IMR-90 (cell line): ENCODE data around the gene PLD1. TPM values are rescaled to one million over a fixed set of nuclear protein-coding genes. Genes with fewer than 3 reads are reported as not detected.

ENCODE experiments used
- ATAC-seq: fragments of 200-7000 bp; cut with Tn5 transposase; 2 replicates; pipeline ENCODE4 v1.9.1; 2020; ENCODE audit warnings: low read depth, mild to moderate bottlenecking, moderate library complexity
- BruUV-seq: library from RNA; stranded (reverse); fragments of 400-500 nt; replicated peaks from 2 replicates; lab custom pipeline; 2021; lab: Mats Ljungman, UMichigan
- CTCF ChIA-PET: fragments of 300-600 bp; formaldehyde crosslinking; extraction: SDS; loops from one replicate; lab custom pipeline; 2021; ENCODE audit warnings: antibody characterized with exemption; lab: Yijun Ruan, JAX
- POLR2A ChIA-PET: fragments of 300-600 bp; sonication (Branson Sonifier 250); formaldehyde crosslinking; loops from one replicate; lab custom pipeline; 2022; ENCODE audit warnings: antibody characterized with exemption; ENCODE audit not compliant: unreplicated experiment; lab: Charles Lee
- DNase-seq: peaks from one replicate; pipeline ENCODE4 v3.0.0; 2013
- H2AFZ ChIP-seq: replicated peaks from 2 replicates; pipeline ENCODE3; 2013; ENCODE audit warnings: low read length, mild to moderate bottlenecking; ENCODE audit not compliant: poor library complexity
- H2AK5ac ChIP-seq: 2 replicates; pipeline ENCODE4 v1.6.1; 2013; ENCODE audit warnings: low read depth, low read length, inconsistent platforms
- H2AK9ac ChIP-seq: replicated peaks from 2 replicates; pipeline ENCODE3; 2013; ENCODE audit warnings: mild to moderate bottlenecking, low read depth, low read length, moderate library complexity; ENCODE audit not compliant: poor library complexity
- H2BK120ac ChIP-seq: 2 replicates; pipeline ENCODE4 v1.6.1; 2013; ENCODE audit warnings: low read depth, low read length, inconsistent platforms
- H2BK15ac ChIP-seq: 3 replicates; pipeline ENCODE4 v1.6.1; 2013; ENCODE audit warnings: low read depth, low read length, inconsistent platforms
- H2BK20ac ChIP-seq: 2 replicates; pipeline ENCODE4 v1.6.1; 2013; ENCODE audit warnings: low read depth, mild to moderate bottlenecking, inconsistent platforms, low read length, moderate library complexity
- H2BK5ac ChIP-seq: 2 replicates; pipeline ENCODE4 v1.6.1; 2013; ENCODE audit warnings: mild to moderate bottlenecking, low read depth, low read length, inconsistent platforms; ENCODE audit not compliant: poor library complexity, severe bottlenecking
- H3K14ac ChIP-seq: replicated peaks from 2 replicates; pipeline ENCODE4 v1.6.1; 2013; ENCODE audit warnings: low read depth, low read length, inconsistent platforms
- H3K18ac ChIP-seq: 2 replicates; pipeline ENCODE4 v1.6.1; 2013; ENCODE audit warnings: low read depth, low read length, control low read depth
- H3K23ac ChIP-seq: 2 replicates; pipeline ENCODE4 v1.6.1; 2013; ENCODE audit warnings: low read depth, low read length, inconsistent platforms
- H3K27ac ChIP-seq: 2 replicates; pipeline ENCODE4 v1.5.1; 2013; ENCODE audit warnings: mild to moderate bottlenecking, control low read depth, low read length; ENCODE audit not compliant: insufficient read depth
- H3K27me3 ChIP-seq: 2 replicates; pipeline ENCODE4 v1.6.1; 2013; ENCODE audit warnings: low read length; ENCODE audit not compliant: control insufficient read depth, insufficient read depth
- H3K36me3 ChIP-seq: 2 replicates; pipeline ENCODE4 v1.6.1; 2013; ENCODE audit warnings: low read length, mixed read lengths; ENCODE audit not compliant: control insufficient read depth, insufficient read depth
- H3K4ac ChIP-seq: 2 replicates; pipeline ENCODE4 v1.6.1; 2013; ENCODE audit warnings: low read depth, low read length, inconsistent platforms
- H3K4me1 ChIP-seq: 2 replicates; pipeline ENCODE4 v1.6.1; 2013; ENCODE audit warnings: low read length, mixed read lengths; ENCODE audit not compliant: control insufficient read depth, insufficient read depth
- H3K4me2 ChIP-seq: 2 replicates; pipeline ENCODE4 v1.6.1; 2013; ENCODE audit warnings: low read depth, mild to moderate bottlenecking, control low read depth, low read length, moderate library complexity
- H3K4me3 ChIP-seq: 2 replicates; pipeline ENCODE4 v1.5.1; 2013; ENCODE audit warnings: low read depth, mild to moderate bottlenecking, control low read depth, low read length, moderate library complexity; ENCODE audit not compliant: insufficient read depth
- H3K56ac ChIP-seq: 2 replicates; pipeline ENCODE4 v1.6.1; 2013; ENCODE audit warnings: low read length, inconsistent platforms; ENCODE audit not compliant: insufficient read depth; ENCODE audit errors: extremely low read depth
- H3K79me1 ChIP-seq, 2 experiments: 2 replicates each; pipeline ENCODE4 v1.6.1; 2013; ENCODE audit warnings: low read length in 2 of 2, inconsistent platforms in 1 of 2, low read depth in 1 of 2
- H3K9ac ChIP-seq: 2 replicates; pipeline ENCODE4 v1.6.1; 2013; ENCODE audit warnings: low read depth, low read length, control low read depth
- H3K9me1 ChIP-seq: 2 replicates; pipeline ENCODE4 v1.6.1; 2013; ENCODE audit warnings: low read length, inconsistent platforms; ENCODE audit not compliant: insufficient read depth
- H3K9me3 ChIP-seq: 2 replicates; pipeline ENCODE4 v1.6.1; 2013; ENCODE audit warnings: low read length; ENCODE audit not compliant: control insufficient read depth, insufficient read depth
- H4K20me1 ChIP-seq: 2 replicates; pipeline ENCODE4 v1.6.1; 2013; ENCODE audit warnings: low read length, inconsistent platforms; ENCODE audit not compliant: insufficient read depth
- H4K5ac ChIP-seq: 2 replicates; pipeline ENCODE4 v1.6.1; 2013; ENCODE audit warnings: mild to moderate bottlenecking, low read depth, low read length, control low read depth
- H4K8ac ChIP-seq, 2 experiments: 2 replicates each; pipeline ENCODE4 v1.6.1; 2013; ENCODE audit warnings: low read depth in 2 of 2, low read length in 2 of 2, control low read depth in 1 of 2, inconsistent platforms in 1 of 2
- H4K91ac ChIP-seq: 2 replicates; pipeline ENCODE4 v1.6.1; 2013; ENCODE audit warnings: low read depth, low read length, inconsistent platforms; ENCODE audit not compliant: insufficient read depth
- POLR2A ChIP-seq: IDR thresholded peaks from 2 replicates; pipeline ENCODE4 v1.6.1; 2012; ENCODE audit warnings: mild to moderate bottlenecking, low read depth, low read length
- RCOR1 ChIP-seq: IDR thresholded peaks from 2 replicates; pipeline ENCODE4 v1.6.1; 2012; ENCODE audit warnings: mild to moderate bottlenecking, low read length, improper control_type of control experiment; ENCODE audit not compliant: insufficient replicate concordance
- dilution Hi-C: fragments of 300-500 bp; cut with HindIII; formaldehyde crosslinking; loops from one replicate; pipeline ENCODE4 v1.14.3; 2018; ENCODE audit warnings: low sequenced_read_pairs; ENCODE audit not compliant: unreplicated experiment
- in situ Hi-C: fragments of 300-500 bp; cut with MboI; formaldehyde crosslinking; loops from 3 replicates; pipeline ENCODE4 v1.14.3; 2019; ENCODE audit warnings: low sequenced_read_pairs, inconsistent platforms, mixed read lengths
- intact Hi-C: fragments of 100-400 bp; cut with micrococcal nuclease; formaldehyde crosslinking; loops from 2 replicates; pipeline ENCODE4 v1.10.0; 2022
- polyA plus RNA-seq, 3 experiments: library from polyadenylated mRNA; depleted of rRNA; stranded (reverse); fragments of >200 nt; gene quantifications; 2 replicates each; pipeline ENCODE4 v1.2.3, GENCODE V29; 2012; ENCODE audit warnings: low replicate concordance in 1 of 3
- total RNA-seq: library from RNA; depleted of rRNA; stranded (reverse); fragments of >200 nt; gene quantifications from 2 replicates; pipeline ENCODE4 v1.2.3, GENCODE V29; 2012

Gene PLD1
- total and polyA plus RNA-seq, 2 of the 4 experiments (the other 2 are of a cell fraction), result 3.3 to 9.7 TPM

- no peak for ATAC-seq
- CTCF ChIA-PET, result no interaction called here
Measured at GRCh38 chr3:171568766-171569165, 241.5 kb downstream of the PLD1 start.

More at GRCh38 chr3:171568766-171569165, 241.5 kb downstream of the PLD1 start:
- Histone ChIP-seq H3K23ac (no peak overlapping the region), H3K14ac (no peak overlapping the region), H3K18ac (no peak overlapping the region), H3K9ac (no peak overlapping the region), H2BK120ac (no peak overlapping the region), H3K4me1 (peaks cover 3% of the 10 kb centered on the region), H3K36me3 (no peaks in the 10 kb centered on the region), H3K27me3 (peaks cover 3% of the 10 kb centered on the region; the same call in 1 of the 2 replicates), H2BK20ac (no peak overlapping the region), H4K8ac (no peak overlapping the region), H3K56ac (no peak overlapping the region), H2AK5ac (no peak overlapping the region), H2AK9ac (no peak overlapping the region), H3K4me3 (no peak overlapping the region), H3K79me1 (no peaks in the 10 kb centered on the region), H3K9me3 (peaks cover 2% of the 10 kb centered on the region; the same call in 1 of the 2 replicates), H4K5ac (no peak overlapping the region), H3K9me1 (no peaks in the 10 kb centered on the region), H4K91ac (no peak overlapping the region), H2BK15ac (no peak overlapping the region), H3K4me2 (no peak overlapping the region), H2BK5ac (no peak overlapping the region), H3K27ac (no peak overlapping the region), H3K4ac (no peak overlapping the region), H4K20me1 (no peaks in the 10 kb centered on the region), H2AFZ (no peak overlapping the region)
- TF ChIP-seq RCOR1 (no peak), POLR2A (no peak)
- no peak for DNase-seq
- no TSS peak for BruUV-seq
- POLR2A ChIA-PET, result no interaction called here
- intact Hi-C loops, result no loop called here
- in situ Hi-C loops, result loop anchor here (5.0 to 10.0 kb wide), 3 partner anchors 381 to 606 kb away; no protein-coding TSS in a partner anchor
- dilution Hi-C loops, result no loop called here
